HEK293T (cell line): ENCODE results near the gene WWOX.

Source experiments
- FOXA1 ChIP-seq: fragments of 450-650 bp; IDR thresholded peaks from 2 replicates; pipeline ENCODE4 v1.6.1; 2016; ENCODE audit warnings: mild to moderate bottlenecking
- SUZ12 ChIP-seq: fragments of 450-650 bp; IDR thresholded peaks from 2 replicates; pipeline ENCODE4 v1.6.1; 2016; ENCODE audit warnings: mild to moderate bottlenecking

DNA sequence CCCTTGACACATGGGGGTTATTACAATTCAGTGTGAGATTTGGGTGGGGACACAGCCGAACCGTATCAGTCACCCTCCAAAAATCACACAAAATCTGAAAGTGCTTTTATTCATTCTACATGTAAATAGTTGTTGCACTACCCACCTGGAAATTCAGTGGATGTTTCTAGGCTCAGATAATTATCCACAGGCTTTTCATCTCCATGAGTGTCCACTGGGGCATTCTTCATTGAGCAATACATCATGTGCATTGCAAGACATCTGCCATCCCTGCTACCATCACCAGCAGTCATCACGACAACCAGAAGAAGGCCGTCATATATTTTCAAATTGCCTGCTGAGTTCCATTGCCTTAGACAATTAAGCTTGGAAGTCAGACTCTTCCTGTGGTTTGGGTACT is 330.8 kb downstream of the WWOX start:
- TF ChIP-seq SUZ12 (no peak), FOXA1 (no peak)
